SK-N-SH (cell line): ENCODE results near the gene CEP44.

Experiments
- FOXM1 ChIP-seq: IDR thresholded peaks from 2 replicates; pipeline ENCODE4 v1.4.0; 2012; ENCODE audit warnings: low read depth, mild to moderate bottlenecking
- GATA2 ChIP-seq: sonication (generic); formaldehyde crosslinking; IDR thresholded peaks from 2 replicates; pipeline ENCODE4 v1.5.0; 2020; ENCODE audit warnings: mild to moderate bottlenecking, missing genetic modification reagents
- NFIC ChIP-seq: IDR thresholded peaks from 2 replicates; pipeline ENCODE4 v1.4.0; 2012; ENCODE audit warnings: borderline replicate concordance
- POLR2AphosphoS5 ChIP-seq: IDR thresholded peaks from 2 replicates; pipeline ENCODE4 v1.6.1; 2012; ENCODE audit warnings: low read depth, low read length
- RXRA ChIP-seq: IDR thresholded peaks from 2 replicates; pipeline ENCODE4 v1.4.0; 2012; ENCODE audit warnings: low read depth, mild to moderate bottlenecking, borderline replicate concordance
- TCF12 ChIP-seq: IDR thresholded peaks from 2 replicates; pipeline ENCODE4 v1.4.0; 2012
- TF ChIP-seq, protein P1 (sequence below): fragments of 200-600 bp; sonication (generic); IDR thresholded peaks from 2 replicates; pipeline ENCODE4 v1.6.1; 2017; ENCODE audit warnings: antibody characterized with exemption, mild to moderate bottlenecking, moderate library complexity

DNA sequence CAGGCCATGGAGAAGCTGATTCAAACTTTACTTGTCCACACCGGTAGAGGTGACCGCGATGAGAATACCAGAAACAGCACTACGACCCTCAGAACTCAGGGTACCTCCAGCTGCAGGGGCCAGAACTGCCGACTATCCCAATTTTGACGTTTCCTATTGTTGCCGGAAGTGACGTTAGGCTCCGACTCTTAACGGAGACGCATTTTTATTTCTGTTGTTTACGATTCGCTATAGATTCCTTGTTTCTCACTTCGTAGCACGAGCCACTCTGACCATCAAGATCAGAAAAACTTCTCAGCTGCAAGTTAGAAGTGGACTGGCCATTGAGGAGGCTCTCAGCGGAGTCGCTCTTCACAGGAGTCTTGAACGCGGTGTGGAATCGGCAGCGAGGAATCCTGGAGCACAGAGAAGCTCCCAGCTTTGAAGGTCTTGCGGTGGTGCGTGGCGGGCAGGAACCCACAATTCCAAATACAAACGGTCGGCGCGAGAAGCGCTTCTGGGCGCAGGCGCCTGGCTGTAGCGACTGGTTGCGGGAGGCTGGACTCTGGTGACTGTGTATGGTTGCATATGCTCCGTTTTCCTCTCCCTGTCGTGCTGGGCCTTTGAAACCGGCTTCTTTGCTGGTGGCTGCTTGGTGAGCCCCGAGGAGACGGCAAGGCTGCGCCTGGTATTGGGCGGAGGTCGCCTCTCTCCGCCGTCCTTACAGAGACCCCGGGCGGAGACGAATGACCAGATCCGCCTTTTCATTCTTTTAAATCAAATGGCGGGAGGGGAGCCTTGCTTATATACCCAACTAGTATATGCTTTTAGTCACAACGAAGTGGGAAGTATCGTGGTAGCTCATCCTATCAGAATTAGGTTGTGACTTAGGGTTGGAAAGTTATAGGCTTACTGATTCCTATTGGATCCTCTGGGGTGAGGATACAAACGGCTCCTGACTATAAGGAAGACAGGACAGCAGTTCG is at the start of gene CEP44, which contains the start of gene FBXO8:
- TF ChIP-seq NFIC (no peak), POLR2AphosphoS5 (peak; percentile 68), RXRA (no peak), TCF12 (0 out of 2 replicates have a peak, but pooled peaks have one; percentile 35), FOXM1 (peak; percentile 63), GATA2 (CRISPR knock-in tag) (no peak)
- TF ChIP-seq, protein P1, sequence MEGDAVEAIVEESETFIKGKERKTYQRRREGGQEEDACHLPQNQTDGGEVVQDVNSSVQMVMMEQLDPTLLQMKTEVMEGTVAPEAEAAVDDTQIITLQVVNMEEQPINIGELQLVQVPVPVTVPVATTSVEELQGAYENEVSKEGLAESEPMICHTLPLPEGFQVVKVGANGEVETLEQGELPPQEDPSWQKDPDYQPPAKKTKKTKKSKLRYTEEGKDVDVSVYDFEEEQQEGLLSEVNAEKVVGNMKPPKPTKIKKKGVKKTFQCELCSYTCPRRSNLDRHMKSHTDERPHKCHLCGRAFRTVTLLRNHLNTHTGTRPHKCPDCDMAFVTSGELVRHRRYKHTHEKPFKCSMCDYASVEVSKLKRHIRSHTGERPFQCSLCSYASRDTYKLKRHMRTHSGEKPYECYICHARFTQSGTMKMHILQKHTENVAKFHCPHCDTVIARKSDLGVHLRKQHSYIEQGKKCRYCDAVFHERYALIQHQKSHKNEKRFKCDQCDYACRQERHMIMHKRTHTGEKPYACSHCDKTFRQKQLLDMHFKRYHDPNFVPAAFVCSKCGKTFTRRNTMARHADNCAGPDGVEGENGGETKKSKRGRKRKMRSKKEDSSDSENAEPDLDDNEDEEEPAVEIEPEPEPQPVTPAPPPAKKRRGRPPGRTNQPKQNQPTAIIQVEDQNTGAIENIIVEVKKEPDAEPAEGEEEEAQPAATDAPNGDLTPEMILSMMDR: no peak
